Measurements from ENCODE around the gene SDK1.
"Not testable (repeated sequence)": the region's sequence is repeated elsewhere in the genome, so short reads cannot be mapped to it uniquely, and the experiment has no call there.

Gene SDK1

GRCh38 chr7:3673524-3673923, 372.5 kb downstream of the SDK1 start:
- DNase-seq (ENCODE audit: low spot score), result peak; percentile 1

GRCh38 chr7:3678314-3678810, 377.3 kb downstream of the SDK1 start:
- DNase-seq (ENCODE audit: low spot score), result no peak

DNA sequence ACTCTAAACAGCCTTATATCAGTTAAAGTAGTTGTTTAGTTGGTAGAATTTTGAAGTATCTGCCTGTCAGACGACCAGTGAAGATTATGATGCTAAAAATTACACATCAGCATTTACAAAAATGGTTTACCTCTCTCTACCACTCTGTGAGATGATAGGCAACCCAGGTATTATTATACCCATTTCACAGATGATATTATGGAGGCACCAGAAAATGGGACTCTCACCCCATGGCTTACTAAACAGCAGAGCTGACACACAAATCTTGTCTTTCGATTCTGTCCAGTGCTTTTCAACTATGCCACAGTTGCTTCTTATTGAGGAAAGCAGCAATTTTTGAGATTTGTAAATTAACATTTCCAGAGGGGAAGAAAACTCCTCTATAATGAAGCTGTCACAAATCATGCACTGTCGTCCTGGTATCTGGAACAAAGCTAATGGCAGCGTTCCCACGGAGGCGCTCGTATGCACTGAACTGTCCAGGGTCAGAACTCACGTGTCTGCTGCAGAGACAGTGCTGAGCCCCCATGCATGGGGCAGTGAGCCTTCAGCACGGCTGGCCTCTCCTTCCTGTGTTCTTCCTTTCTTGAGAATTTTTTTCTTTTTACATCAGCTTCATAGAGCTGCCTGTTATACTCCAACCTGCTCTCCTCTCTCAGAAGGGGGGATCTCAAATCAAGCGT, 381.1 kb downstream of the SDK1 start:
- no peak for DNase-seq (ENCODE audit: low spot score)

GRCh38 chr7:3683546-3684539, 382.8 kb downstream of the SDK1 start:
- no peak for DNase-seq (ENCODE audit: low spot score)

DNA sequence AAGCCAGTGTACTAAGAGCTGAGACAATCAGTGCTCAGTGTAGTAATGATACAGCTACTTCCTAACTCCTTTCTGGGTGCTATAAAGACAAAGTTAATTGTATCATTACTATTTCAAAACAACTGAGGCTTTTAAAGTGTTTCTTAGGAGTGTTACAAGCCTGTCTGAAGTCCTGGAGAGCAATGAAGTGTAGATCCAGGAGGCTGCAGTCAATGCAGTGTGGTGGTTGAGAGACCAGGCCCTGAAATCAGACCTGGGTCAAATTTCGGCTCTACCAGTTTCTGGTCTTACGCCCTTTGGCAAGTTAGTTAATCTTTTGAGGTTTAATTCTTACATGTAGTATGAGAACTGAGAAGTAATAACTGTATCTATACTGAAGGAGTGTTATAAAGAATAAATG, 387.0 kb downstream of the SDK1 start:
- DNase-seq (ENCODE audit: low spot score), result no peak

- no peak for DNase-seq (ENCODE audit: low spot score)
Measured at GRCh38 chr7:3688842-3689241, 387.8 kb downstream of the SDK1 start.

DNA sequence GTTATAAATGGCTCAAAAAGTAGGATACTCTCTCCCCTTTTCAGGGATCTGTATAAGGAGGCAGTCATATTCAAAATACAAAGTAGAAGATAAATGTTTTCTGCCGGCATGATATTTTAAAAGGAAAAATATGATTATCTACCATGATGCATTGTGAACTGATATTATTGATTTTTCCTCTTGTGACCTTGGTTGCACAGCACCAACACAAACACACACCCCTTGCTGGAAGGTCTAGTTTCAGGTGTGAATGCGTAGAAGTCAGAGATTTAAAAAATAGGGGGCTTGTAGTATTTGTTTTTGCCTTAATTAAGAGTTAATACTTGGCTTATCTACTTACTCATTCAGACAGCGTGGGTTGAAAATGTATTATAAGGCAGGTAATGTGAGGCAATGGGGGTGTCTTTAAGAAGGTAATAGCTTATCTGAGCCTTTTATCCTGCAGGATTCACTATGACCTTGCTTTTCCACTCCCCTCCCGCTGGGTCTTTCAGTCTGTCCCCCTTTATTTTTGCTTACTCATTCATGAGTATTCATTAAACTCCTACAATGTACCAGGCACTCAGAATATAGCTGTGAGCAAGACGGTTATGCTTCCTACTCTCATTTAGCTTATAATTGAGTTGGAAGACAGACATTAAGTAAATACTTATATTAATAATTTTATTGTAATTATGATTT, 390.6 kb downstream of the SDK1 start:
- DNase-seq (ENCODE audit: low spot score), result no peak

GRCh38 chr7:3695602-3696001, 394.6 kb downstream of the SDK1 start:
- no peak for DNase-seq (ENCODE audit: low spot score)

DNA sequence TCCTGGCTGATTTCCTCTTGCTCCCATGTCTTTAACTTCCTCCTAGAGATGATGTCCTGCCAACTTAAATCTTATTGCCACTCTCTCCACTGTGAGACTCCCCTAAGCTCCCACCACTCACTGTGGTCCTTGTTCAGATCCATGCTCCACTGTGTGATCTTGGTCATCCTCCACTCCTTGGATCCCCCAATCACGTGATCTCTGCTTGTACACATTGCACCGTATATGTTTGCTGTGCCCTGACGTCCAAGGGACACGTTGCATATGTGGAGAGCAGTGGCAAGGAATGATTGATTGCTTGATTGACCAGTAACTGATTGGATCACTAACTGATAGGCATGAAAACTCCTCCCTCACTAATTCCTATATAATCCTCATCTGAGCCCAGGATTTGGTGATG, 395.1 kb downstream of the SDK1 start:
- DNase-seq (ENCODE audit: low spot score), result no peak

DNA sequence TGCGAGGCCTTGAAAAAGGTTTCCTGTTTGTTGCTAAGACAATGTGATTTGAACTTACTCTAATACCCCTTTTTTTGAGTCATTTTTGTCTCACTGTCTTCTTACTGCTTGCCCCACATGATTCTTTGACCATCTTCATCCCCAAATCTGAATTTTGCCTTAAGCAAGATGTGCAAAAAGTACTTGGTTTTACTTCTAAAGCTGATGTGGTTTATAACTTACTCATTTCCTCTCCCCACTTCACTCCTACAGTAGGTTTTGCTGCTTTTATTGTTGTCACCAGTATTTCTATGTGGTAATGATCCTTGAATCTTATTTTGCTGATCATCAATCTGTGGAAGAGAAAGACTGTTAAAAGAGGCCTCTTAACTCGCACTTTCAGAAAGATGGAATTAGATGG, 396.4 kb downstream of the SDK1 start:
- no peak for DNase-seq (ENCODE audit: low spot score)

GRCh38 chr7:3705258-3705657, 404.2 kb downstream of the SDK1 start:
- DNase-seq (ENCODE audit: low spot score), result no peak

- DNase-seq (ENCODE audit: low spot score), result not testable (repeated sequence)
Measured at GRCh38 chr7:3706091-3706490, 405.0 kb downstream of the SDK1 start.

DNA sequence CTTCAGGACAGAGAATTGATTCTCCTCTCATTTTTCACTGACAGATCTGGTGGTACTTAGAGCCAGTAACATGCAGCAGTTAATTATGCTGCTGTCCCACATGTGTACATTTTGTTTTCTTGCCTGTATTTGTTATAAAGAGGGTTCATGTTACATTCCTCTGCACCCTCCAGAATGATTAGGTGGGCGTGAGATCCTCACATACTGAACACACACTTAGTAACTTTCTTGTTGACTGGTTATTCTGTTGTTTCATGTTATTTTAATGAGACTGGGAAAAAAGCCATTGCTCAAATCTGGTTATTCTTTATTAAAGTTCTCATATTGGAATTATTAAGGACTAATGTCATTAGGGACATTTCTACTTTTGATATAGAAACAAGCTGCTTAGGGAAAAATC, 409.1 kb downstream of the SDK1 start:
- DNase-seq (ENCODE audit: low spot score), result no peak

DNA sequence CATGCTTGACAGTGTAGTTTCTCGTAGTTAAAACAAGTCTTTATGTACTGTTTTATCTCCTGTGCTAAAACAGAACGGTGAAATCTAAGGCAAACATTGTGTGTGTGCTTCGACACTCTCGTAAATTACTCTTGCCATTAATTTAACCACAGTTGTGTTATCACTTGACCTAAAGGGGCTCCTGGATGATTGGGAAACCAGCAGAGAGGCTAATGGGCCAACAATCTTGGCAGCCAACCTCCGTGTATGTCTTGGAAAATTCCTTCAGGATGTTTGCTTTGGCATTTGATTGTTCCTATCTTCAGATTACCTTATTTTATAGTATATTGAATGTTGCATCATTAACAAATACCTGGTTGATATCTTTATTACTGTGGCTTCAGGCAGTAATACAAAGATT, 409.5 kb downstream of the SDK1 start:
- no peak for DNase-seq (ENCODE audit: low spot score)

GRCh38 chr7:3712841-3713240, 411.8 kb downstream of the SDK1 start:
- no peak for DNase-seq (ENCODE audit: low spot score)

DNA sequence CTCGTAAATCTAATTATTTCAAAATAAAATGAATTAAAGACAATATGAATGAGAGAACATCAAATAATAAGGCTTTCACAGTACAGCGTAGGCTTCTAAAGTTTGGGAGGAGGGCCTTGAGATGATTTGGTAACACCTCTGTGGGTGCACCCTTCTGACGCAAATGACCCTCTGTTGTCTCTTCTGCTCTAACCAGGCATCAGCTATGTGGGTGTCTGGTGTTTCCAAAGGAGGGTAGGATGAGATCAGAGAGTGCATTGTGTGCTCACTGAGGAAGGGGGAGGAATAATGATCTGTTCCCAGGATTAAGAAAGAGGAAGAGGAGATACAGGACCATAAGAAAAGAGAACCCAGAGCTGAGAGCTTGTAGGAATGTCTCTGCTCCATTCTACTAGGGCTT, 420.4 kb downstream of the SDK1 start:
- DNase-seq (ENCODE audit: low spot score), result no peak

DNA sequence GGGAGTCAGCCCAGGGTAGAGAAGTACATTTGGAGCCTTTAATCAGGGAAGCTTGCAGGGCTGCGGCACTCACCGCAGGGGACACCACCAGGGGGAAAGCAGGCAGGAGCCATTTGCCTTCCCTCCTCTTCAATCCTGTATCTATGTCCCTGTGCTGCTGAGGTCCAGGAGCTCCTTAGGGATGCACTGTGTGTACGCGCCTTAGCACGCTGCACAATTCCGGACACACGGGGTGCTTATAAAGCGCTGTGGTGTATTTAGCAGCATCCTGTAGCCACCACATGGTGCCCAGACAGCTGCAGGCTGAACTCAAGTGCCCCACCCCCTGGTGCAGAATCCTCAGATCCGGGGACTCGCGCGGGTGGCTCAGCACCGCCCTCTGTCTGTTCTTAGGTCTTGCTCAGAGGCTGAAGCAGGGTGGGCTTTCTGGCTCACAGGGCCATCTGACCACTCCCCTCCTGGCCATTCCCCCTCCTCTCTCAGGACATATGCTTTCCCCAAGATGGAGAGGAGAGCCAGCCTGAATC, 421.4 kb downstream of the SDK1 start:
- no peak for DNase-seq (ENCODE audit: low spot score)

GRCh38 chr7:3725155-3726059, 424.4 kb downstream of the SDK1 start:
- DNase-seq (ENCODE audit: low spot score), result no peak

GRCh38 chr7:3730276-3730675, 429.2 kb downstream of the SDK1 start:
- DNase-seq (ENCODE audit: low spot score), result no peak

GRCh38 chr7:3732395-3733005, 431.4 kb downstream of the SDK1 start:
- DNase-seq (ENCODE audit: low spot score), result no peak
